Measurements from ENCODE around the gene CTPS1. TPM values are rescaled to one million over a fixed set of nuclear protein-coding genes. Genes with fewer than 3 reads are reported as not detected.

The CTPS1 gene
- total RNA-seq, 1 donor from 2014 or later, result 73.1 TPM

DNA sequence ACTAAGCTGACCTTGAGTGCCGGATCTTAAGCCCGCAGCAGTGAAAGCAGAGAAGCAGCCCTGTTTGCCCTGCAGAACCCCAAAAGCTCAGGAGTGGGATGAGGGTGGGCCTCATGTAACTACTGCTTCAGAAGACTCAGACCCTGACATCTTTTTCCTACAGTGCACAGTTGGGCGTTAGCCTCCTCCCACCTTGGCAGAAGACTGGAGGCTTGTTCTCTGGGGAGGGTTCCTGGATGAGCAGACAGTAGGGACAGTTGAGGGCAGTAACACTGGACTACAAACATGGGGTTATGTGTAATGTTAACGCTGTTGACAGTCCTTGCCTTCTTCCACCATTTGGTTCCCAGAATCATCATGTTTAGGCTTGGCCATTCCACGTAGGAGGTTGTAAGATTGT is 9.6 kb downstream of the CTPS1 start:
- intact Hi-C loops (cut with micrococcal nuclease), result no loop called here

GRCh38 chr1:40997096-40997495 is 17.6 kb downstream of the CTPS1 start:
- intact Hi-C loops (cut with micrococcal nuclease), result no loop called here

DNA sequence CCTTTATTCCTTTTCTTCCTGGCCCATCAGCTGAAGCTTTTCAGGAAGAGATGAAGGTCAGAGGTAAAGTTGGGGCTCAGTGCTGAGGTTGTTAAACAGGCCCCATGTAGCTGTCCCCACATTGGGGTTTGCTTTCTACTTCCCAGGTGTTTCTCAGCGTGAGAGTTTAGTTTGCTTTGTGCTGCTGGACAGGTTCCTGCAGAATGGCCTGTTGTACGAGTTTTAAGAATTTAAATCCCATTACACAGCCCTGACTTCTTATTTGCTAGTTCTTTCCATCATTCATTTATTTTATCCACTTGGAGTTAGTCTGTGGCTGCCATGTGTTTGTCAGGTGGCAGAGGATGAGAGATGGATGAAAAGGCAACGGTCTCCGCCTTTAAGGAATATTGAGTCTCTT is 19.2 kb downstream of the CTPS1 start:
- intact Hi-C loops (cut with micrococcal nuclease), result no loop called here

DNA sequence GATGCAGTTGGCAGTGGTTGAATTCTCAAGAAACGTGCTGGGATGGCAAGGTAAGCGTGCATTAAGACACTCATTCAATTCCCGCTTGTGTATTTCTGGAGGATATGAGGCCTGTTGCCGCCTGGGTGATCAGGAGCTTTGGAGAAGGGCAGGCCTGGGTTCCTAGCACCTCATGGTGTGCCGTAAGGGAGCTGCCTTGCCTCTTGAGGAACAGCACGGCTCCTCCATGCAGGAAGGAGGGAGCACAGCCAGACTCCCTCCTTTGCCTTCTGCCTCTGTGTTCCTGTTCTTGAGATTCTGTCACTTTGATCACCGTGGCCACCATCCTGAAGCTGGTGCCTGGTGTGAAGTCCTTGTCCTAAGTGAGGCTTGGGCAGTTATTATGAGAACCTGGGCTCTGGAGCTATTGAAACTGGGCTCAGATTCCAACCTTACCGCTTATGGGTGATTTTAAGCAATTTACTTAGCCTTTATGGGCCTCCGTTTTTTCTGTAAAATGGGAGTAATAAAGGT is 23.7 kb downstream of the CTPS1 start:
- intact Hi-C loops (cut with micrococcal nuclease), result loop anchor here (1.0 to 5.0 kb wide), 2 partner anchors 23 to 239 kb away; partner anchors contain the start of gene SCMH1

DNA sequence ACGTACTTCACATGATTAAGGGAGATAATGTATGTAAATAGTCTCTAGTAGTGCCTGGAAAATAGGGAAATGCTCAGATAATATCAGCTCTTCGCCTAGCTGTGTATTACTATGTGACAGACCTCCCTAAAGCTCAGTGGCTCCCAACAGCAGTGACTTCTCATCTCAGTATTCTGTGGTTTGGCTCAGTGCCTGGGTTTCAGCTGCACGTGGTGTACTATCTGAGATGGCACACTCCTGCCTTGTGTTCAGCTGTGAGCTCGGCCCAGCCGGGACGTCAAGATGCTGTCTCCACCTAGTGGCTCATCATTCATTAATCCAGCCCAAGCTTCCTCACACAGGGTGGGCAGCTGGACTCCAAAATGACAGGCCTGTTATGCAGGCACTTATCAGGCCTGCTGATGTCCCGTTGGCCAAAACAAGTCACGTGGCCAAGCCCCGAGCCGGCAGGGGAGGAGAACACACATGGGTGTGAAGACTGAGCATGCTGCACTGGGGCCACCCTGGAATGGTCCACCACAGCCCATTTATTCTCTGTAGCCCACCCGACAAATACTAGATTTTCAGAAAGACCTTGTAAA is 24.2 kb downstream of the CTPS1 start:
- intact Hi-C loops (cut with micrococcal nuclease), result loop anchor here (1.0 to 5.0 kb wide), 2 partner anchors 23 to 239 kb away; partner anchors contain the start of gene SCMH1

DNA sequence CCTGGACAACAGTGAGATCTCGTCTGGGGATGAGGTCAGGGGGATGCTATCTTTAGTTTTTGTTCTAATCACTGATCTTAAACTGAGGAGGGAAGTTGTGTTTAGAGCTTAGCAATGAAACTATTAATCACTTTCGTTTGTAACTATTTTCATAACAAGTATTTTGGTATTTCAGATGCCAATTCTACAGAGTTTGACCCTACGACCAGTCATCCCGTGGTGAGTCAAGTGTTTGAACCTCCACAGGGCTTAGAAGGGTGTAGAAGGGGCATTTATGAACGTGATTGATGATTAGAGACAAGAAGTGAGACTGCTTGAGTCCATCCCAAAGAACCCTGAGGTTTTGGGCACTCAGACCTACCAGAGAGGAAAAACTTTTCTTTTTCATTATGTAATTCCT is 26.4 kb downstream of the CTPS1 start:
- intact Hi-C loops (cut with micrococcal nuclease), result no loop called here

GRCh38 chr1:41006942-41007865 is 27.7 kb downstream of the CTPS1 start:
- intact Hi-C loops (cut with micrococcal nuclease), result no loop called here

- intact Hi-C loops (cut with micrococcal nuclease), result no loop called here
Observed at GRCh38 chr1:41009466-41009865, 30.0 kb downstream of the CTPS1 start.

- intact Hi-C loops (cut with micrococcal nuclease), result no loop called here
Observed at GRCh38 chr1:41010345-41010744, 30.8 kb downstream of the CTPS1 start.

DNA sequence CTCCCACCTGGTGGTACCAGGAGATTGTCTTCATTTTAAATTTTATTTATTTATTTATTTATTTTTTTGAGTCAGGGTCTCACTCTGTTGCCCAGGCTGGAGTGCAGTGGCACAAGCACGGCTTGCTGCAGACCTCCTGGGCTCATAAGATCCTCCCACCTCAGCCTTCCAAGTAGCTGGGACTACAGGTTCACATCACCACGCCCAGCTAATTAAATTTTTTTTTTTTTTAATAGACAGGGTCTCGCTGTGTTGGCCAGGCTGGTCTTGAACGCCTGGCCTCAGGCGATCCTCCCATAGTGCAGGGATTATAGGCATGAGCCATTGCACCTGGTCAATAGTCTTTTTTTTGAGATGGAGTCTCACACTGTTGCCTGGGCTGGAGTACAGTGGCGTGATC is 33.5 kb downstream of the CTPS1 start:
- intact Hi-C loops (cut with micrococcal nuclease), result no loop called here

DNA sequence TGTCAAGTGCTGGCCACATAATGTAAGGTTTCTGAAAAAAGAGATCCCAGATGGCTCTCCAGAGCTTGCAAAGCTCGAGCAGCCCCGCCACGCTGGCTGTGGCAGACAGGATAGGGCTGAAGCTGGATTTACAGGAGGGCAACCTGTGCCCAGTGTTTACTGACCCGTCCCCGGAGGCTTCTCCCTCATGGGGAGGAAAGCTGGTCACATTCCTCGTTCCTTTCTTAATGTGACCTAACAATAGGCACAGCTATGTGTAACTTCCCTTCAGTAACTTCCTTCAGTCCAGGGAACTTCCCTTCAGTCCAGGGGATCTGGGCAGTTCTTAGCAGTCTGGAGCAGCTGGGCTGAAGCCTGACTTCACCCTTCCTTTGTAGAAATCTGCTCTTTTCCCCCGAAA is 34.3 kb downstream of the CTPS1 start:
- intact Hi-C loops (cut with micrococcal nuclease), result no loop called here

DNA sequence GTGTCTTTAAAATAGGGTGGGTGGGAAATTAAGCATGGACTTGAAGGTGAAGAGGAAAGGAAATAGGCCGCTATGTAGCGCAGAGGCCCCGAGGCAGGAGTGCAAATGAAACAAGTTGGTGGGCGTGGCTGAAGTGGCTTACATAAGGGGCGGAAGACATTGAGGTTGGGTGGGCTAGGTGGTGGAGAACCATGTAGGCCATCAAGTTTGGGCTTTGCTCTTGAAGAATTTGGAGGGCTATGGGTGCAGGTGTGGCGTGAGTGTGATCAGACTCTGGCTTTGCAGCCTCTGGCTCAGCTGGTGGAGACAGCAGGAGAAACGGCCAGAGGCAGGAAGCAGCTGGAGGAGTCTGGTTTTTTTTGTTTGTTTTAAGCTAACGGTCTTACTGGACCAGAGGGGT is 35.4 kb downstream of the CTPS1 start:
- intact Hi-C loops (cut with micrococcal nuclease), result no loop called here

- intact Hi-C loops (cut with micrococcal nuclease), result no loop called here
Observed at GRCh38 chr1:41015281-41015896, 35.9 kb downstream of the CTPS1 start.

- intact Hi-C loops (cut with micrococcal nuclease), result no loop called here
Observed at GRCh38 chr1:41015897-41016470, 36.5 kb downstream of the CTPS1 start.

GRCh38 chr1:41017141-41018017 is 37.9 kb downstream of the CTPS1 start:
- intact Hi-C loops (cut with micrococcal nuclease), result no loop called here

- intact Hi-C loops (cut with micrococcal nuclease), result no loop called here
Observed at GRCh38 chr1:41018018-41018410, 38.5 kb downstream of the CTPS1 start.

DNA sequence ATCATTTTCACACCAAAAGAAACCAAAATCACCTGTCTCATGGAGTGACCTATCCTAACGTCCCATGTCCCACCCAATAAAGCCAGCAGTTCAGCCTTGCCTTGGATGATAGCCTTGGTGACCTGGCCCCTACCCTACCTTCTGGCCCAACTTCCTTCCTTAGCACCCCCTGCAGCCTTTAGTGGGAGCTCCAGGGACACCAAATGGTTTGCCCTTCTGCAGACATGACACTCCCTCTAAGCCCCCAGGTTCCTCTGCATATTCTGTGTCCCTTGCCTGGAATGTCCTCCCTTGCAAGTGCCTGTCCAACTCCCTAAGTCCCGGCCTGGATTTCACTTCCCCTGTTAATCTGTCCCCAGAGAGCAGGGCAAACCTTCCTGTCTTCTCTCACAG is 39.9 kb downstream of the CTPS1 start:
- intact Hi-C loops (cut with micrococcal nuclease), result no loop called here

DNA sequence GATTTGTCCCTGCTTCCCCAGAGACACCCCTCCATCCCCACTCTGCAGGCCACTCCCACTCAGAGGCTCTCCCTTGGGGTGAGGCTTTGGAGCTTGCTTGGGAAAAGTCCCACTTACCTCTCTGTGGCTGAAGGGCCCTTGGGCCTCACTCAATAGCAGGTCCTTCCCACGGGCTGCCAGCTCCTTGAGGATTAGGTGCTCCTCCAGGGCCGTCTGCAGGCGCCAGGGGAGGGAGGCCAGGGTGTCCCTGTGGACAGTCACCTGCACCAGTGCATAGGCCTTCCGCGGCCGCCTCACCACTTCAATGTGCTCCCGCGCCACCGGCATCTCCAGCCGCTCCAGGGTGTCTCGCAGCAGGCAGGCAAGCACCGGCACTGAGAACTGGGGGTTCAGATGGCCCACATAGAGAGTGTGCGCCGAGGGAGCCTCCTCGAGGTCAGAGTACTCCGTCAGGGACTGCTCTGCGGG is 40.6 kb downstream of the CTPS1 start:
- intact Hi-C loops (cut with micrococcal nuclease), result no loop called here

DNA sequence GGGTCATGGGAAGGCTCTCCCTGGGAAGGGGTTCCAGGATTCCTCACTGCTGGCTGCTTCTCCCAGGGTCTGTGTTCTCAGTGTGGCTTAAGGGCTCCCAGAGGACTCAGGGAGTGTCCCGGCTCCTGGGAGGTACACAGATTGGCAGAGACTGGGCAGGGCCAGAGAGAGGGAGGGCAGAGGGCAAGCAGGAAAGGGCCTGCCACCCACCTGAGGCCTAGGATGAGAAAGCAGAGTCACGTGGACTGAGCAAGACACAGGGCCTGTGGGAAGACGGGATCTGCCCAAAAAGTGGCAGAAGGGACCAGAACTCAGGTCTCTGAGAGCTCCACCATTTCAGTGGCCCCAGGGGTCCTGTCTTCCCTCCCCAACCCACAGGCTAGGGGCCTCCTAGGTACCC is 41.2 kb downstream of the CTPS1 start:
- intact Hi-C loops (cut with micrococcal nuclease), result no loop called here

GRCh38 chr1:41021526-41022308 is 42.2 kb downstream of the CTPS1 start, which contains the start of gene SLFNL1:
Gene SLFNL1 (minus strand): TSS chr1:41021725. CDS start chr1:41020660, 1,065 bp downstream.
- intact Hi-C loops (cut with micrococcal nuclease), result no loop called here
